Tibial artery (tissue), 4 donors: Measurements from ENCODE around the gene TAC1.
"Not testable (repeated sequence)": the region's sequence is repeated elsewhere in the genome, so short reads cannot be mapped to it uniquely, and the experiment has no call there.

ENCODE experiments used
- DNase-seq, 2 donors: peaks; one replicate each; pipeline ENCODE4 v3.0.0-alpha.2; 2019
- H3K27ac ChIP-seq, 2 donors: fragments of 200-600 bp; sonication (generic) in 1 of 2; 1 replicate in 1 of 2; 2 replicates in 1 of 2; pipeline ENCODE4 v1.5.1; 2018 to 2019; ENCODE audit warnings: mild to moderate bottlenecking in 1 of 2
- H3K27me3 ChIP-seq, 2 donors: fragments of 200-600 bp; sonication (generic) in 1 of 2; one replicate each; pipeline versions ENCODE4 v1.5.1 to v1.6.0; 2016 to 2019
- H3K36me3 ChIP-seq, 3 donors: fragments of 200-600 bp; sonication (generic) in 2 of 3; one replicate each; pipeline ENCODE4 v1.5.1; 2016 to 2019; ENCODE audit warnings: mild to moderate bottlenecking in 2 of 3
- H3K4me1 ChIP-seq, 4 donors: fragments of 200-600 bp; sonication (generic) in 2 of 4; 1 replicate in 3 of 4; 2 replicates in 1 of 4; pipeline ENCODE4 v1.5.1; 2016 to 2019
- H3K4me3 ChIP-seq, 2 donors: fragments of 200-600 bp; sonication (generic) in 1 of 2; 1 replicate in 1 of 2; 2 replicates in 1 of 2; pipeline ENCODE4 v1.5.1; 2018 to 2019; ENCODE audit warnings: mild to moderate bottlenecking in 2 of 2
- H3K9me3 ChIP-seq, 3 donors: fragments of 200-600 bp; sonication (generic) in 1 of 3; one replicate each; pipeline ENCODE4 v1.5.1; 2016 to 2019
- intact Hi-C: fragments of 100-400 bp; cut with DNase I; formaldehyde crosslinking; loops from one replicate; pipeline ENCODE4 v1.15.0; 2023; ENCODE audit warnings: low total_unique reads
- TF ChIP-seq, protein P1 (sequence below), 2 experiments: fragments of 200-600 bp in 1 of 2; fragments of 450-650 bp in 1 of 2; IDR thresholded peaks; one replicate each; pipeline ENCODE4 v1.5.1; 2017 to 2019; ENCODE audit warnings: antibody characterized with exemption in 2 of 2, mild to moderate bottlenecking in 1 of 2, moderate library complexity in 1 of 2

TAC1 gene

DNA sequence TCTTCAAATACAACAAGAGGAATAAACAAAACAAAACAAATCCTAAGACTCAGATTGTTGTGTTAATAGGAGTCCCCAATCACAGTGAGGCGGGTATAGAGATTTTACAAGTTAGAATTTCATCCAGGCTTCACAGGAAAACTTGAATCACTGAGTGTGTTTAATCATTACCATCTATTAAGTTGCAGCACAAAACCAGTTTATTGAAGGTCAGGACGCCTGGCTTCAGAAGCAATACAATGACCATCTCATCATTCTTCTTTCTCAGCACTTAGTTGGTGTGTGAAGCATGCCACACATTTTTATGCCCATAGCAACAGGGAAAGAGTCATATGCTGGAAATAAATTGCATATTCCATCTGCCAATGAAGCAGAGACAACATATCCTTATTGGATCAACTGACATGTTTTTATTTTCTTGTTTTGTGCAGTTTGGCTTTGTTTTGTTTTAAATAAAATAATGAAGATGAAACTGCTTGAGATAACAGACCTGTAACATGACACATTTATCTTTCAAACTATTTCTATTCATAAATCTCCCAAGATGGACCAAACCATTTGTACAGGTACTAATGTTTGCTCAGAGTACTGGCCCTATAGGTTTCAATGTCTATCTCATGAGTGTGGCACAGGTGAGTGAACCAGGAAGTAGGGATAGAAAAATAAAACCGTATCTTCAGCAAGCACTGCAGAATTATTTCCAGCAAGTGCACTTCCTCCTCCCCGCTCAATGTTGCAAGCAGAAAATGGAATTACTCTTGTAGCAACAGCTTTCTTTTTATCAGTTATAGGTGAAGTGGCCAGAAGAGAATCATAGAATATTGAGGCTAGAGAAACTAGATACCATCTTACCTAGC, 40.4 kb downstream of the TAC1 start:
- intact Hi-C loops: no loop called here
- no peak overlapping the region for H3K27ac ChIP-seq
- no peak overlapping the region for H3K4me3 ChIP-seq
- no peaks in the 10 kb centered on the region for H3K27me3 ChIP-seq
- no peaks in the 10 kb centered on the region for H3K4me1 ChIP-seq
- no peaks in the 10 kb centered on the region for H3K36me3 ChIP-seq
- TF ChIP-seq, protein P1, sequence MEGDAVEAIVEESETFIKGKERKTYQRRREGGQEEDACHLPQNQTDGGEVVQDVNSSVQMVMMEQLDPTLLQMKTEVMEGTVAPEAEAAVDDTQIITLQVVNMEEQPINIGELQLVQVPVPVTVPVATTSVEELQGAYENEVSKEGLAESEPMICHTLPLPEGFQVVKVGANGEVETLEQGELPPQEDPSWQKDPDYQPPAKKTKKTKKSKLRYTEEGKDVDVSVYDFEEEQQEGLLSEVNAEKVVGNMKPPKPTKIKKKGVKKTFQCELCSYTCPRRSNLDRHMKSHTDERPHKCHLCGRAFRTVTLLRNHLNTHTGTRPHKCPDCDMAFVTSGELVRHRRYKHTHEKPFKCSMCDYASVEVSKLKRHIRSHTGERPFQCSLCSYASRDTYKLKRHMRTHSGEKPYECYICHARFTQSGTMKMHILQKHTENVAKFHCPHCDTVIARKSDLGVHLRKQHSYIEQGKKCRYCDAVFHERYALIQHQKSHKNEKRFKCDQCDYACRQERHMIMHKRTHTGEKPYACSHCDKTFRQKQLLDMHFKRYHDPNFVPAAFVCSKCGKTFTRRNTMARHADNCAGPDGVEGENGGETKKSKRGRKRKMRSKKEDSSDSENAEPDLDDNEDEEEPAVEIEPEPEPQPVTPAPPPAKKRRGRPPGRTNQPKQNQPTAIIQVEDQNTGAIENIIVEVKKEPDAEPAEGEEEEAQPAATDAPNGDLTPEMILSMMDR (IDR thresholded peaks at IDR 0.05): no peak
- H3K9me3 ChIP-seq: no peaks in the 10 kb centered on the region
- DNase-seq: no peak

DNA sequence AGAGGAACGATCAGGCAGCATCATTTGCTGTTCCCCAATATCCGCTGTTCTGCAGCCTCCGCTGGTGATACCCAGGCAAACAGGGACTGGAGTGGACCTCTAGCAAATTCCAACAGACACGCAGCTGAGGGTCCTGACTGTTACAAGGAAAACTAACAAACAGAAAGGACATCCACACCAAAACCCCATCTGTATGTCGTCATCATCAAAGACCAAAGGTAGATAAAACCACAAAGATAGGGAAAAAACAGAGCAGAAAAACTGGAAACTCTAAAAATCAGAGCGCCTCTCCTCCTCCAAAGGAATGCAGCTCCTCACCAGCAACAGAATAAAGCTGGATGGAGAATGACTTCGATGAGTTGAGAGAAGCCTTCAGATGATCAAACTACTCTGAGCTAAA, 54.5 kb downstream of the TAC1 start:
- intact Hi-C loops, H3K9me3 ChIP-seq: not testable (repeated sequence)

More for the DNA sequence above, 54.5 kb downstream of the TAC1 start:
- H3K4me1 ChIP-seq, DNase-seq, H3K36me3 ChIP-seq, H3K27ac ChIP-seq, H3K27me3 ChIP-seq, H3K4me3 ChIP-seq: not testable (repeated sequence)
